ENCODE data around the gene UBE2D1.

The UBE2D1 gene

GRCh38 chr10:58334817-58335305 lies at the start of gene UBE2D1:
UBE2D1 (plus strand) TSS chr10:58335006; CDS start chr10:58335202, 196 bp downstream.
- DNase-seq = peak; percentile 65

- DNase-seq = no peak
Observed at GRCh38 chr10:58291538-58292174, 43.1 kb upstream of the UBE2D1 start.

GRCh38 chr10:58293989-58294388 lies 40.8 kb upstream of the UBE2D1 start:
- no peak for DNase-seq

GRCh38 chr10:58299580-58299979 lies 35.2 kb upstream of the UBE2D1 start:
- DNase-seq = peak; percentile 7

- DNase-seq = no peak
Observed at GRCh38 chr10:58300676-58301075, 34.1 kb upstream of the UBE2D1 start.

GRCh38 chr10:58302254-58302653 lies 32.6 kb upstream of the UBE2D1 start:
- DNase-seq = no peak

GRCh38 chr10:58304099-58304633 lies 30.6 kb upstream of the UBE2D1 start:
- no peak for DNase-seq

- DNase-seq = no peak
Observed at GRCh38 chr10:58305821-58306220, 29.0 kb upstream of the UBE2D1 start.

- DNase-seq = no peak
Observed at GRCh38 chr10:58307676-58308075, 27.1 kb upstream of the UBE2D1 start.

GRCh38 chr10:58311026-58311425 lies 23.8 kb upstream of the UBE2D1 start:
- DNase-seq = no peak

GRCh38 chr10:58316874-58317273 lies 17.9 kb upstream of the UBE2D1 start:
- DNase-seq = no peak

- DNase-seq = no peak
Observed at GRCh38 chr10:58318346-58318745, 16.5 kb upstream of the UBE2D1 start.

- no peak for DNase-seq
Observed at GRCh38 chr10:58319599-58319998, 15.2 kb upstream of the UBE2D1 start.

- no peak for DNase-seq
Observed at GRCh38 chr10:58320351-58321049, 14.3 kb upstream of the UBE2D1 start.

- DNase-seq = no peak
Observed at GRCh38 chr10:58322072-58322834, 12.6 kb upstream of the UBE2D1 start.

GRCh38 chr10:58322835-58323209 lies 12.0 kb upstream of the UBE2D1 start:
- no peak for DNase-seq

- no peak for DNase-seq
Observed at GRCh38 chr10:58326967-58327381, 7.8 kb upstream of the UBE2D1 start.

GRCh38 chr10:58328233-58328632 lies 6.6 kb upstream of the UBE2D1 start:
- no peak for DNase-seq

GRCh38 chr10:58330431-58330830 lies 4.4 kb upstream of the UBE2D1 start:
- no peak for DNase-seq

- no peak for DNase-seq
Observed at GRCh38 chr10:58331646-58332045, 3.2 kb upstream of the UBE2D1 start.

GRCh38 chr10:58335306-58336005 lies 650 bp downstream of the UBE2D1 start:
- no peak for DNase-seq

GRCh38 chr10:58336242-58336641 lies 1.4 kb downstream of the UBE2D1 start:
- DNase-seq = no peak

GRCh38 chr10:58341422-58341821 lies 6.6 kb downstream of the UBE2D1 start:
- DNase-seq = no peak

Measured in NK-92 treated with Interleukin-12 subunit alpha and Interleukin-12 subunit beta, amount 100 ng/mL, for 24 hours (cell line).